Right renal cortex interstitium (tissue), 3 donors: ENCODE data around the gene PPP1R2. TPM values are rescaled to one million over a fixed set of nuclear protein-coding genes. Genes with fewer than 3 reads are reported as not detected.

ENCODE experiments used
- DNase-seq, 3 donors: peaks; one replicate each; pipeline ENCODE4 v3.0.0-alpha.2; 2013; ENCODE audit warnings: low read depth in 3 of 3, low spot score in 2 of 3
- polyA plus RNA-seq, 3 donors: library from polyadenylated mRNA; unstranded; fragments of 120-200 nt; gene quantifications; one replicate each; pipeline ENCODE4 v1.2.1, GENCODE V29; 2013; ENCODE audit not compliant: insufficient read length in 3 of 3

Gene PPP1R2
- polyA plus RNA-seq, 3 donors = 56.8 to 65.9 (median 61.2) TPM

GRCh38 chr3:195466251-195466650, 76.9 kb downstream of the PPP1R2 start:
- no peak for DNase-seq

Other genes starting within 250 kb of the PPP1R2 start
- 10 to 100 TPM; 30.2 to 34.7 (median 31.8) TPM for gene ACAP2, start 100.3 kb downstream of the PPP1R2 start, polyA plus RNA-seq
- 10 to 100 TPM in 1 of 3 donors, 1 to 10 TPM in 2; 1.1 to 11.7 (median 5.7) TPM for gene APOD, start 40.6 kb upstream of the PPP1R2 start, polyA plus RNA-seq
- 10 to 100 TPM; 17.7 to 18.8 (median 18.1) TPM for gene MUC20, start 177.7 kb upstream of the PPP1R2 start, polyA plus RNA-seq